AG04449 (cell line): ENCODE data around the gene COQ10B.

ENCODE experiments used
- CTCF ChIA-PET: fragments of 350-600 bp; formaldehyde crosslinking; extraction: SDS; loops from one replicate; lab custom pipeline; 2021; ENCODE audit warnings: antibody characterized with exemption; lab: Yijun Ruan, JAX
- POLR2A ChIA-PET: fragments of 400-600, 350-600 bp; formaldehyde crosslinking; extraction: SDS; loops from one replicate; lab custom pipeline; 2020; ENCODE audit warnings: antibody characterized with exemption, inconsistent platforms; lab: Yijun Ruan, JAX
- DNase-seq: peaks from one replicate; pipeline ENCODE4 v3.0.0-alpha.2; 2010; ENCODE audit warnings: low read depth, low spot score
- H3K4me3 ChIP-seq: 2 replicates; pipeline ENCODE4 v1.5.1; 2011; ENCODE audit warnings: low read depth, mild to moderate bottlenecking, control low read depth, low read length
- CTCF ChIP-seq: IDR thresholded peaks from one replicate; pipeline ENCODE4 v1.5.1; 2011; ENCODE audit warnings: mild to moderate bottlenecking, moderate library complexity, low read length, control low read depth, inconsistent platforms; ENCODE audit not compliant: insufficient read depth; ENCODE audit errors: missing control alignments

COQ10B gene

DNA sequence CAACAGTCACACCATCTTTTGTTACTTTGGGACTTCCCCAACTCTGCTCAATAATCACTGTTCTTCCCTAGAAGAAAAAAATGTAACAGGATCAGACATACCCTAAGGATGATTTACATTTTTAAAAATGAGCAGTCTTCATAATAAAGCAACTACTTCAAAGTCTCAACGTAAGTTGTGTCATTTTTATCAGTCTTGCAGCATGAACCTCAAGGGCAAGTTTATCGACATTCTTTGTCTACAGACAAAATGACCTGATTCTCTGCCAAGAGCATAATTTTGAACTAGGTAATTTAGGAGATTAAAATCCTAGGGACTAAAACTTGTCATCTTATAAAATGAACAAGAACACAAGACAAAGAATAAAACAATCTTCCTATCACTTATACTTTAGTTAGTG lies 44.0 kb downstream of the COQ10B start:
- ChIA-PET POLR2A (no interaction called here), CTCF (interaction anchor here (1.0 kb wide), 1 partner anchor 19 kb away, joined by 4 read pairs; no protein-coding TSS in a partner anchor)
- no peak for DNase-seq
- TF ChIP-seq CTCF = no peak
- no peak overlapping the region for H3K4me3 ChIP-seq

- TF ChIP-seq CTCF = no peak
- ChIA-PET POLR2A (interaction anchor here (0.7 to 2.9 kb wide), 6 partner anchors 7 to 63 kb away, joined by 3 to 17 read pairs (median 4); partner anchors contain the start of genes COQ10B and SF3B1), CTCF (no interaction called here)
- no peak for DNase-seq
- H3K4me3 ChIP-seq = peak overlapping the region; percentile 78
Observed at GRCh38 chr2:197498235-197498936, 45.0 kb downstream of the COQ10B start.

DNA sequence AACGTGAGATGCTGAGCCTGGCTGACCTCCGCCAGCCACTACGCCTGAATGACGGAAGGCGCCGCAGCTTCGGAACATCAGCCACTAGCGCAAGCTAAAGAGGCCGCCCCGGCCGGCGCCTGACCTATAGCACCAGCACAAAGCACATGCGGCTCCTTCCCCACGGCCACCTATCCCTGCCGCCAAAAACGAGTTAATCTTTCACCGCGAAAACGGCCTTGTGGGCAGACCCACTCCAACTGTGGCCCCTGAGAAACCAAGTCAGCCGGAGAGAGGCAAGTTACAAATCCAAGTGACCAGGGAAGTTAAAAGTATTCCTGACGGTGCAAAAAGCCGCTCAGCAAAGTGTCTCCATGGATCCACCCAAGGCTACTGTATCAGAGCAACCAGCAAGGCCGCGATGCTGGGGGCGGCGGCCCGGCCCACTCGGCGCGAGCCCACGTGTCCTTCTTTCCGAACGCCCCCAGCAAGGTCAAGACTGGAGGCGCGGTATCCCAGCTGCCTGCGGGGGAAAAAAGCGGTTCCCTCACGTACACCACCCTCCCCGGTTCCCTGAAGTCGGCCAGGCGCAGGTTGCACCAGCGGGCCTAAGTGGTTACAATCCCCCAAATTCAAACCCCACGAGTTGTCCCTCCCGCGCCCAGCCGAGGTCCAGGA lies 45.7 kb downstream of the COQ10B start:
- POLR2A ChIA-PET = interaction anchor here (0.6 to 2.9 kb wide), 13 partner anchors 8 to 176 kb away, joined by 3 to 25 read pairs (median 4); partner anchors contain the start of genes COQ10B, MOB4, RFTN2 and SF3B1
- H3K4me3 ChIP-seq = peak overlapping the region; percentile 78
- TF ChIP-seq CTCF = no peak
- DNase-seq = no peak
- CTCF ChIA-PET = interaction anchor here (1.6 kb wide), 1 partner anchor 208 kb away, joined by 4 read pairs; no protein-coding TSS in a partner anchor

GRCh38 chr2:197499594-197500502 lies 46.5 kb downstream of the COQ10B start, which contains the start of the genes HSPD1 and HSPE1:
TSS of gene HSPD1 (minus strand) at chr2:197499840. CDS start at chr2:197498848, 992 bp downstream.
TSS of gene HSPE1 (plus strand) at chr2:197500379. CDS start at chr2:197500437, 58 bp downstream.
- ChIA-PET CTCF (interaction anchor here (1.0 to 1.6 kb wide), 2 partner anchors 9 to 207 kb away, joined by 3 to 4 read pairs; no protein-coding TSS in a partner anchor), POLR2A (interaction anchor here (0.6 to 2.9 kb wide), 14 partner anchors 8 to 207 kb away, joined by 3 to 25 read pairs (median 4); partner anchors contain the start of genes COQ10B, MOB4, RFTN2 and SF3B1)
- peak; percentile 93 for DNase-seq
- H3K4me3 ChIP-seq = peak within 1 kb of the TSS; percentile 78
- no peak for TF ChIP-seq CTCF

DNA sequence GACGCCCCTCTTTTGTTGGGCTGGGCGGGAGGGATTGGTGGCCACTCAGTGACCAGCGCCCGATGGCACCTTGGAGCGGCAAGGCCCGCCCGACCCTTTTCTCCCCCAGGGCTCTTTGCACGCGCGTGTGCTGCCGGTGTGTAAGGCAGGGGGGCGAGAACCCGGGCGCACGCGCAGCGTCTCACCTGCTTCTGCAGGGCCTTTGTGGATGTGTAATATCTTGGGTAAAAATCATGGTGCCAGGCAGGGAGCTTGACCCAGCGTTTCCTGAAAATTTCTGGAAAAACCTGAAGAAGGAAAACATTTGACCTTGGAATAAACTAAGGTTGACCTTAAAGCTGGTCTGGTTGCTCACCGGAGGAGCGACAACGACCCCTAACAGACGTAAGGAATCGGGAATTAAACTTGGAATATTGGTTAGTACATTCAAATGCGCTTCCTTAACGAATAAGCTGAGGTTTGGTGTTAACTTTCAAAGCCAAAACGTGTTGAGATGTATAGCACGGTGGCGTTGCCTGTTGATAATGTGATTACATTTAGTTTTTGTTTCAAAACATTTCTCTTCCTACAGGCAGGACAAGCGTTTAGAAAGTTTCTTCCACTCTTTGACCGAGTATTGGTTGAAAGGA lies 47.3 kb downstream of the COQ10B start:
- TF ChIP-seq CTCF = no peak
- ChIA-PET POLR2A (interaction anchor here (0.8 to 2.9 kb wide), 5 partner anchors 16 to 206 kb away, joined by 3 to 25 read pairs (median 16); partner anchors contain the start of genes COQ10B, MOB4 and SF3B1), CTCF (interaction anchor here (1.0 to 1.6 kb wide), 3 partner anchors 9 to 280 kb away, joined by 3 to 4 read pairs (median 3); no protein-coding TSS in a partner anchor)
- H3K4me3 ChIP-seq = peak overlapping the region; percentile 78
- DNase-seq = no peak
